Heart right ventricle (tissue), 16 donors: ENCODE data around the gene EGLN1. TPM values are rescaled to one million over a fixed set of nuclear protein-coding genes. Genes with fewer than 3 reads are reported as not detected.

ENCODE experiments used
- ATAC-seq, 8 donors: fragments of 200-7000 bp; cut with Tn5 transposase; one replicate each; pipeline ENCODE4 v1.9.1; 2020; ENCODE audit warnings: mild to moderate bottlenecking in 8 of 8, moderate library complexity in 8 of 8, moderate number of reproducible peaks in 1 of 8
- DNase-seq, 2 donors: peaks; one replicate each; pipeline ENCODE4 v3.0.0-alpha.2; 2020
- H3K27ac ChIP-seq, 10 donors: fragments of 200-600 bp; sonication (generic) in 2 of 10; one replicate each; pipeline versions ENCODE4 v1.5.0 to v1.8.0; 2020 to 2022; ENCODE audit warnings: mild to moderate bottlenecking in 3 of 10
- H3K27me3 ChIP-seq, 7 donors: fragments of 200-600 bp; one replicate each; pipeline ENCODE4 v1.8.0; 2021 to 2022; ENCODE audit warnings: mild to moderate bottlenecking in 2 of 7
- H3K36me3 ChIP-seq, 9 donors: fragments of 200-600 bp; sonication (generic) in 1 of 9; one replicate each; pipeline versions ENCODE4 v1.5.0 to v1.8.0; 2020 to 2022; ENCODE audit warnings: mild to moderate bottlenecking in 2 of 9
- H3K4me1 ChIP-seq, 9 donors: fragments of 200-600 bp; sonication (generic) in 1 of 9; one replicate each; pipeline versions ENCODE4 v1.5.0 to v1.8.0; 2020 to 2022; ENCODE audit warnings: mild to moderate bottlenecking in 4 of 9
- H3K4me3 ChIP-seq, 10 donors: fragments of 200-600 bp; sonication (generic) in 2 of 10; one replicate each; pipeline versions ENCODE4 v1.5.0 to v1.8.0; 2020 to 2022; ENCODE audit warnings: mild to moderate bottlenecking in 7 of 10, moderate library complexity in 2 of 10
- H3K9me3 ChIP-seq, 11 donors: fragments of 200-600 bp in 10 of 11; sonication (generic) in 2 of 11; one replicate each; pipeline versions ENCODE4 v1.5.0 to v1.8.0; 2013 to 2022; ENCODE audit warnings: mild to moderate bottlenecking in 2 of 11, control low read depth in 1 of 11, moderate library complexity in 1 of 11
- CTCF ChIP-seq, 9 donors: fragments of 200-600 bp; sonication (generic) in 2 of 9; IDR thresholded peaks; one replicate each; pipeline versions ENCODE4 v1.5.0 to v1.8.0; 2021 to 2022; ENCODE audit warnings: antibody characterized with exemption in 9 of 9, mild to moderate bottlenecking in 5 of 9, moderate library complexity in 1 of 9
- WGBS, 2 donors: extraction: QIAGEN DNeasy Blood & Tissue Kit; methylation state at CpG; one replicate each; pipeline ENCODE4 v1.1.7; 2013; ENCODE audit warnings: inconsistent platforms in 1 of 2; 5-methylcytosine and 5-hydroxymethylcytosine counted together
- intact Hi-C, 10 donors: fragments of 100-400 bp; cut with DNase I; formaldehyde crosslinking; loops; one replicate each; pipeline versions ENCODE4 v1.11.1 to v1.14.2; 2022
- polyA plus RNA-seq, 2 donors: library from polyadenylated mRNA; stranded (reverse); fragments of 200-250 nt; gene quantifications; one replicate each; pipeline ENCODE4 v1.2.3, GENCODE V29; 2013
- total RNA-seq, 10 donors: library from RNA; stranded (reverse); fragmentation: NEBNext Ultra II Directional in 3 of 10; extraction: Animal tissue kit (Norgen Biotek cat#: 25700) in 3 of 10; gene quantifications; one replicate each; pipeline versions ENCODE4 v1.2.1 to v1.2.4, GENCODE V29; 2021 to 2023
- donor health status: Arrhythmogenic right ventricular cardiomyopathy.
- donor health status: ischemic (EF 13 %, LVEDD 7.1; RV severe dilation, severe dysfunction).
- donor health status: healthy with polysubstance abuse.
- donor health status: DM: no; HTN: yes; CAD: no.
- donor health status: DM: no; HTN: no; CAD: no.
- donor health status: ischemic (EF 25% LVEDD 6.9; RV normal size, moderate dysfunction).
- donor health status: ischemic (EF 25% LVEDD 5.7; RV mildly dilated, moderate dysfunction).
- donor health status: healthy.
- donor health status: DM: yes; HTN: yes; CAD: no.
- donor health status: Ischemic cardiomyopathy.
- donor health status: ischemic (EF 35%, LVEDD 5.7; RV mildly dilated, moderate dysfunction).
- donor health status: nonischemic (EF 11% LVEDD 7.7; RV severe dilation, severe dysfunction).
- donor health status: DM: yes; HTN: yes; CAD: no.
- donor health status: PGD.
- donor health status: ischemic (EF 29% LVEDD 5.4; RV normal size, mild dysfunction).
- donor health status: nonischemic (EF 23%, LVEDD 6.1; RV moderate dilation, normal function).

Gene EGLN1
- total and polyA plus RNA-seq, 12 donors: 13.0 to 104 (median 65.8) TPM

DNA sequence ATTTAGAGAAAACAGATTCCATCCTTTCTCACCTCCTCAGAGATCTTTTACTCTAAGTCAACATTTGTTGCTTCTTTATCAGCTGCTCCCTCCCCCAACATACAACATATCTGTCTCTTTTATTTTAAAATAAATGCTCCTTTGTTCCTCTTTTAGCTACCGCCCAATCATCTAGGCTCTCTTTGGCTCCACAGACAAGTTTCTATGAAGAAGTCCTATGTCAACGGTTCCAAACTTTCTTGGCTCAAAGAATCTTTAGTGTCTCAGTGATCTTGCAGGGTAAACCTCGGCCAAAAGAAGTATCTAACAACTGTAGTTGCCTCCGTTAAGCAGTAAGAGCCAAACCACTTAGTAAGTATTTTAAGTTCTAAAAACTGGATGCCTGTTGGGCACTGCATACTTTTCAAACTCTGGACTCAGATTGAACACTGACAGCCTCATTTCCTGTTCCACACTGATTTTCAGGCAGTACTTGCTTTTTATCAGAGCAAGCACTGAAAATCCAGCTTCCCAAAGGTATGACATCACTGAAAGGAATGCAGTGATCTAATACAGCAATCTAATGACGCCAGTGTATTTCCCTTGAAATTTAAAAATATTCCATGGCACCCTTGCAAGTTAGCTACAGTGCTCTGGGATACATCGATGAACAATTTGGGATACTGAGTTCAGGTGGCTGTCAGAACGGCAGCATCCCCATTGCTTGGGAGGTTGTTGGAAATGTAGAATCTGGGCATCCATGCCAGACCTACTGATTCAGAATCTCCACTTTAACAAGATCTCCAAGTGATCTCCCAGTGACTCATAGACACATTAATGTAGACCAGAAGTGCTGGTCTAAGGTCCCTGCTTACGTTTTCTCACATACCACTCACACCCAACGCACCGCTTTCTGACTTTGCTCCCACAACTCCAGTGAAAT, 26.8 kb downstream of the EGLN1 start:
- DNase-seq (peak in 1 of 2 donors; percentile 44), ATAC-seq (peak; percentile 69 to 90 (median 82))
- Histone ChIP-seq H3K4me1 (peaks cover 2 to 96% (median 78%) of the 10 kb centered on the region in 9 donors), H3K27ac (peak overlapping the region; percentile 5 to 85 (median 70)), H3K9me3 (no peaks in the 10 kb centered on the region), H3K27me3 (no peaks in the 10 kb centered on the region), H3K36me3 (peaks cover 0 to under 1% (median 0%) of the 10 kb centered on the region in 9 donors), H3K4me3 (peak overlapping the region in 1 of 10 donors; percentile 5)
- intact Hi-C loops: no loop called here
- WGBS, 2 donors: 23 to 24% methylated on average over 10 of the region's 10 CpGs
- no peak for TF ChIP-seq CTCF (IDR thresholded peaks at IDR 0.05)

GRCh38 chr1:231393668-231394067, 28.4 kb downstream of the EGLN1 start:
- intact Hi-C loops: no loop called here
- ATAC-seq (no peak), DNase-seq (no peak)
- no peaks in the 10 kb centered on the region for H3K9me3 ChIP-seq
- H3K4me3 ChIP-seq: no peak overlapping the region
- H3K36me3 ChIP-seq: peaks cover 0 to 7% (median 0%) of the 10 kb centered on the region in 9 donors
- peak overlapping the region in 7 of 10 donors; percentile 2 to 85 (median 36) for H3K27ac ChIP-seq
- TF ChIP-seq CTCF (IDR thresholded peaks at IDR 0.05): no peak
- H3K4me1 ChIP-seq: peaks cover 0 to 95% (median 82%) of the 10 kb centered on the region in 9 donors
- H3K27me3 ChIP-seq: no peaks in the 10 kb centered on the region

DNA sequence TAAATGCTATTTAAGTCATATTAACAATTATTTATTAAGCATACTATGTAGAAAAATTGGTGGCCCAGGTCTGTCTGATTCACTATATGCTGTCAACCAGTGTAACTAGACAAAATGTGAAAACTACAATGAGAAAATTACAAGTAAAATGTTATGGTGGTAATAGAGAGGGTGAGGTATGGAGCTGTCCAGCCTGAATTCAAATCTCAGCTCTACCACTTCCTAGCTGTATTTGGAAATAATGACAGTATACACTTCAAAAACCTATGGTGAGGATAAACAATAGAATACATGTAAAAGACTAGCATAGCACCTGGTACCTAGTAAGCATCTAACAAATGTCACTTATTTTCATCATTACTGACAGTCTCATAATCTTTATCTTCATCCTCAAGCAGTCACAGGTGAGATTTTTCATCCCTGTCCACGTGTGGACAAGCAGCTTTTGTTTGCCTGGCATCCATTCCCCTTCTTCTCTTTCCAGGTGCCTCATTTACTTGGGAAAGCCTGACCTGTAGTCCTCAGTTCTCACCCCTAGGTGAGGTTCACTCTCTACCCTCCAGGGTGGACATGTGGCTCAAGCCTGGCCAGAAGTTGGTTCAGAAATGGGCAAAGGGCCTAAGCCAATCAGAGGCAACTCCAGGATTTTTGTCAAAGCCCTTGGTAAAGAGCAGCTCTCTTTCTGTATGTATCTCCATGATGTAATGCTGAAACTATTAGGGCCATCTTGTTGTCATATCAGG, 29.5 kb downstream of the EGLN1 start:
- H3K27me3 ChIP-seq: no peaks in the 10 kb centered on the region
- no peak overlapping the region for H3K4me3 ChIP-seq
- intact Hi-C loops: no loop called here
- TF ChIP-seq CTCF (IDR thresholded peaks at IDR 0.05): no peak
- no peak for DNase-seq
- WGBS, 2 donors: 38 to 45% methylated on average over 1 of the region's 1 CpG
- peak overlapping the region in 4 of 10 donors; percentile 12 to 85 (median 55) for H3K27ac ChIP-seq
- H3K36me3 ChIP-seq: peaks cover 0 to 7% (median 0%) of the 10 kb centered on the region in 9 donors
- no peaks in the 10 kb centered on the region for H3K9me3 ChIP-seq
- ATAC-seq: no peak
- peaks cover 2 to 95% (median 82%) of the 10 kb centered on the region in 9 donors for H3K4me1 ChIP-seq

GRCh38 chr1:231390071-231390470, 32.0 kb downstream of the EGLN1 start:
- Histone ChIP-seq H3K27me3 (no peaks in the 10 kb centered on the region), H3K4me3 (no peak overlapping the region), H3K9me3 (no peaks in the 10 kb centered on the region), H3K27ac (no peak overlapping the region), H3K36me3 (peaks cover 0 to 7% (median 0%) of the 10 kb centered on the region in 9 donors), H3K4me1 (peaks cover 2 to 90% (median 71%) of the 10 kb centered on the region in 9 donors)
- ATAC-seq (no peak), DNase-seq (no peak)
- no peak for TF ChIP-seq CTCF (IDR thresholded peaks at IDR 0.05)
- intact Hi-C loops: no loop called here
- 58 to 70% methylated on average over 2 of the region's 2 CpGs for WGBS, 2 donors
